DOHH2 (cell line): ENCODE results near the gene DNAJA3.

Experiments used
- H3F3A ChIP-seq: fragments of 200-600 bp; sonication (generic), shearing (Covaris generic); 2 replicates; pipeline ENCODE4 v1.6.0; 2016; ENCODE audit warnings: antibody characterized with exemption, mild to moderate bottlenecking; ENCODE audit not compliant: control insufficient read depth, insufficient read depth
- H3K27ac ChIP-seq: fragments of 200-600 bp; sonication (generic); 2 replicates; pipeline ENCODE4 v1.5.1; 2014; ENCODE audit warnings: low read depth, mild to moderate bottlenecking, low read length, moderate library complexity
- H3K27me3 ChIP-seq: fragments of 200-600 bp; sonication (generic); 2 replicates; pipeline ENCODE4 v1.6.1; 2014; ENCODE audit warnings: mild to moderate bottlenecking, low read length, mixed read lengths; ENCODE audit not compliant: control insufficient read depth
- H3K36me3 ChIP-seq: fragments of 200-600 bp; sonication (generic); 2 replicates; pipeline ENCODE4 v1.6.1; 2014; ENCODE audit warnings: mild to moderate bottlenecking, low read length, moderate library complexity, mixed read lengths; ENCODE audit not compliant: control insufficient read depth
- H3K4me1 ChIP-seq: fragments of 200-600 bp; sonication (generic); 2 replicates; pipeline ENCODE4 v1.6.1; 2014; ENCODE audit warnings: mild to moderate bottlenecking, low read length, mixed read lengths; ENCODE audit not compliant: control insufficient read depth
- H3K4me2 ChIP-seq: fragments of 200-600 bp; sonication (generic); 2 replicates; pipeline ENCODE4 v1.6.0; 2014; ENCODE audit warnings: mild to moderate bottlenecking, low read length, moderate library complexity
- H3K4me3 ChIP-seq: fragments of 200-600 bp; sonication (generic); 2 replicates; pipeline ENCODE4 v1.5.1; 2014; ENCODE audit warnings: mild to moderate bottlenecking, low read length, mixed read lengths
- H3K79me2 ChIP-seq: fragments of 200-600 bp; sonication (generic); 2 replicates; pipeline ENCODE4 v1.6.1; 2014; ENCODE audit warnings: mild to moderate bottlenecking, low read length, mixed read lengths; ENCODE audit not compliant: control insufficient read depth
- H3K9me2 ChIP-seq: fragments of 200-600 bp; sonication (generic); replicated peaks from 2 replicates; pipeline ENCODE4 v1.6.1; 2014; ENCODE audit warnings: mild to moderate bottlenecking, low read length, mixed read lengths; ENCODE audit not compliant: control insufficient read depth
- H3K9me3 ChIP-seq: fragments of 200-600 bp; sonication (generic); 2 replicates; pipeline ENCODE4 v1.6.1; 2014; ENCODE audit warnings: antibody characterized with exemption, low read length, mixed read lengths; ENCODE audit not compliant: control insufficient read depth, insufficient read depth
- H4K20me1 ChIP-seq: fragments of 200-600 bp; sonication (generic); 2 replicates; pipeline ENCODE4 v1.6.0; 2014; ENCODE audit warnings: low read depth, mild to moderate bottlenecking, antibody characterized with exemption, low read length, moderate library complexity; ENCODE audit not compliant: control insufficient read depth, insufficient read depth
- EZH2phosphoT487 ChIP-seq: fragments of 200-600 bp; sonication (generic); IDR thresholded peaks from 2 replicates; pipeline ENCODE4 v1.6.1; 2017; ENCODE audit warnings: borderline replicate concordance, mild to moderate bottlenecking, antibody characterized with exemption, low read length, moderate library complexity, mixed read lengths
- TF ChIP-seq, protein P1 (sequence below): fragments of 200-600 bp; sonication (generic); IDR thresholded peaks from one replicate; pipeline ENCODE4 v1.5.1; 2014; ENCODE audit warnings: antibody characterized with exemption, mild to moderate bottlenecking, low read depth, low read length; ENCODE audit not compliant: poor library complexity, severe bottlenecking

DNAJA3 gene

DNA sequence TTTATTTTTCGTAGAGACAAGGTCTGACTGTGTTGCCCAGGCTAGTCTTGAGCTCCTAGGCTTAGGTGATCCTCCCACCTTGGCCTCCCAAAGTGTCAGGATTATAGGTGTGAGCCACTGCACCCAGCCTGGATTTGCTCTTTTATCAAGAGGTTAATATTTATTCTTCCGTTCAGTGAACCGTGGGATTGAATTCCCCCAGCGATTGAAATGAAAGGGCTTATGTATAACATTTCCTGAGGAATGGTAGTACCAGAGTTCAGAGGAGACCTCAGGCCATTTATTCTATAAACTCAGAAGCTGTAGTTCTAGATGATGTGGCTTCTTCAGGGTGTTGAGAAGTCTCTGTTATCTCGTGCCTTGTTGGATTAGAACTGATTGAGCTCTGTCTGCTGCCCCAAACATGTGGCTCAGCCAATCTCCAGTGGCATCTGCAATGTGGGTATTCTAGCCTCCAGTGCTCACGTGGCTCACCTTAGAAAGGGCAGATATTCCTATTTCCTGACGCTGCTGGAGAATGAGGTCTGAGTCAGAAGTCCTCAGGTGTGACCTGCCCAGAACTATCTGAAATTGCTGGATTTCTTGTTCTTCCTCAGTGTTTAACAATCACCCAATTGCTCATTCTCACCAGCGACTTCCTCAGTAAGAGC lies 73.0 kb downstream of the DNAJA3 start:
- H3K27ac ChIP-seq: no peak overlapping the region

DNA sequence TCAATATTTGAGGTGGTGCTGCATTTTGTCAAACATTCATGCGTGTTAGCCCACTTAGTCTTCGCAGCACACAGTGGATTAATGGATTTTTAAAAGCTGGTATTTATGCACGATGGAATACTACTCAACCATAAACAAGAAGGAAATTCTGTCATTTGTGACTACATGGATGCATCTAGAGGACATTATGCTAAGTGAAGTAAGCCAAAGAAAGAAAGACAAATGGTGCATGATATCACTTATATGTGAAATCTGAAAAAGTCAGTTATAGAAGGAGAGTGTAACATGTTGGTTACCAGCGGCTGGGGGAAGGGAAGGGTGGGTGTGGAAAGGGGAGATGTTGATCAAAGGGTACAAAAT lies 73.5 kb downstream of the DNAJA3 start:
- Histone ChIP-seq H3K79me2 (peaks cover 86% of the 10 kb centered on the region), H3K4me1 (no peaks in the 10 kb centered on the region), H4K20me1 (peaks cover 8% of the 10 kb centered on the region; the same call in 1 of the 2 replicates), H3K4me2 (no peak overlapping the region), H3K9me2 (no peaks in the 10 kb centered on the region), H3K4me3 (no peak overlapping the region), H3K9me3 (no peaks in the 10 kb centered on the region), H3F3A (0 out of 2 replicates have a peak, but pooled peaks cover 3% of the 10 kb centered on the region), H3K36me3 (peaks cover 18% of the 10 kb centered on the region; the same call in 1 of the 2 replicates), H3K27me3 (no peaks in the 10 kb centered on the region), H3K27ac (no peak overlapping the region)
- TF ChIP-seq, protein P1, sequence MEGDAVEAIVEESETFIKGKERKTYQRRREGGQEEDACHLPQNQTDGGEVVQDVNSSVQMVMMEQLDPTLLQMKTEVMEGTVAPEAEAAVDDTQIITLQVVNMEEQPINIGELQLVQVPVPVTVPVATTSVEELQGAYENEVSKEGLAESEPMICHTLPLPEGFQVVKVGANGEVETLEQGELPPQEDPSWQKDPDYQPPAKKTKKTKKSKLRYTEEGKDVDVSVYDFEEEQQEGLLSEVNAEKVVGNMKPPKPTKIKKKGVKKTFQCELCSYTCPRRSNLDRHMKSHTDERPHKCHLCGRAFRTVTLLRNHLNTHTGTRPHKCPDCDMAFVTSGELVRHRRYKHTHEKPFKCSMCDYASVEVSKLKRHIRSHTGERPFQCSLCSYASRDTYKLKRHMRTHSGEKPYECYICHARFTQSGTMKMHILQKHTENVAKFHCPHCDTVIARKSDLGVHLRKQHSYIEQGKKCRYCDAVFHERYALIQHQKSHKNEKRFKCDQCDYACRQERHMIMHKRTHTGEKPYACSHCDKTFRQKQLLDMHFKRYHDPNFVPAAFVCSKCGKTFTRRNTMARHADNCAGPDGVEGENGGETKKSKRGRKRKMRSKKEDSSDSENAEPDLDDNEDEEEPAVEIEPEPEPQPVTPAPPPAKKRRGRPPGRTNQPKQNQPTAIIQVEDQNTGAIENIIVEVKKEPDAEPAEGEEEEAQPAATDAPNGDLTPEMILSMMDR: no peak

More for the DNA sequence above, 73.0 kb downstream of the DNAJA3 start:
- no peaks in the 10 kb centered on the region for H3K4me1 ChIP-seq
- TF ChIP-seq EZH2phosphoT487: no peak
- TF ChIP-seq, protein P1: no peak
- H3K36me3 ChIP-seq: peaks cover 18% of the 10 kb centered on the region; the same call in 1 of the 2 replicates
- H4K20me1 ChIP-seq: peaks cover 8% of the 10 kb centered on the region; the same call in 1 of the 2 replicates
- H3K9me3 ChIP-seq: no peaks in the 10 kb centered on the region
- peaks cover 82% of the 10 kb centered on the region for H3K79me2 ChIP-seq
- H3K27me3 ChIP-seq: no peaks in the 10 kb centered on the region
- no peak overlapping the region for H3K4me2 ChIP-seq
- no peak overlapping the region for H3K4me3 ChIP-seq
- no peaks in the 10 kb centered on the region for H3K9me2 ChIP-seq
- H3F3A ChIP-seq: 0 out of 2 replicates have a peak, but pooled peaks cover 3% of the 10 kb centered on the region

- Histone ChIP-seq H3K79me2 (peaks cover 78% of the 10 kb centered on the region), H3K4me1 (peaks cover 7% of the 10 kb centered on the region), H3K4me2 (no peak overlapping the region), H3K9me2 (no peaks in the 10 kb centered on the region), H4K20me1 (peaks cover 8% of the 10 kb centered on the region; the same call in 1 of the 2 replicates), H3K36me3 (peaks cover 18% of the 10 kb centered on the region; the same call in 1 of the 2 replicates), H3K27ac (no peak overlapping the region), H3F3A (peaks cover 8% of the 10 kb centered on the region; the same call in 1 of the 2 replicates), H3K4me3 (no peak overlapping the region), H3K9me3 (no peaks in the 10 kb centered on the region), H3K27me3 (no peaks in the 10 kb centered on the region)
- TF ChIP-seq EZH2phosphoT487: no peak
- TF ChIP-seq, protein P1: no peak
Observed at GRCh38 chr16:4500272-4500671, 74.6 kb downstream of the DNAJA3 start.
